ENCODE results near the gene AOX1.

The AOX1 gene

GRCh38 chr2:200599206-200599605, 13.4 kb downstream of the AOX1 start:
- no peaks in the 10 kb centered on the region for H3K27me3 ChIP-seq (ENCODE audit: insufficient read depth, low read length, poor library complexity, severe bottlenecking)
- no peak overlapping the region for H3K9ac ChIP-seq (ENCODE audit: low read depth, low read length, poor library complexity, severe bottlenecking)
- no peaks in the 10 kb centered on the region for H4K20me1 ChIP-seq (ENCODE audit: insufficient read depth, low read length, poor library complexity, severe bottlenecking)
- no peaks in the 10 kb centered on the region for H3K9me2 ChIP-seq (replicated peaks; ENCODE audit: low read depth, low read length)
- no peaks in the 10 kb centered on the region for H3K79me2 ChIP-seq (ENCODE audit: insufficient read depth, low read length)
- no peaks in the 10 kb centered on the region for H3K4me1 ChIP-seq (ENCODE audit: insufficient read depth, low read length, poor library complexity, severe bottlenecking)
- H3K4me3 ChIP-seq (ENCODE audit: low read length, poor library complexity, severe bottlenecking): no peak overlapping the region
- no peak overlapping the region for H3K4me2 ChIP-seq (ENCODE audit: low read depth, low read length, poor library complexity, severe bottlenecking)
- H3K36me3 ChIP-seq (ENCODE audit: insufficient read depth, low read length): no peaks in the 10 kb centered on the region
- no peak overlapping the region for H2AFZ ChIP-seq (ENCODE audit: low read length)
- no peak for TF ChIP-seq EZH2phosphoT487 (IDR thresholded peaks at IDR 0.05; ENCODE audit: borderline replicate concordance)
- TF ChIP-seq, protein P1, sequence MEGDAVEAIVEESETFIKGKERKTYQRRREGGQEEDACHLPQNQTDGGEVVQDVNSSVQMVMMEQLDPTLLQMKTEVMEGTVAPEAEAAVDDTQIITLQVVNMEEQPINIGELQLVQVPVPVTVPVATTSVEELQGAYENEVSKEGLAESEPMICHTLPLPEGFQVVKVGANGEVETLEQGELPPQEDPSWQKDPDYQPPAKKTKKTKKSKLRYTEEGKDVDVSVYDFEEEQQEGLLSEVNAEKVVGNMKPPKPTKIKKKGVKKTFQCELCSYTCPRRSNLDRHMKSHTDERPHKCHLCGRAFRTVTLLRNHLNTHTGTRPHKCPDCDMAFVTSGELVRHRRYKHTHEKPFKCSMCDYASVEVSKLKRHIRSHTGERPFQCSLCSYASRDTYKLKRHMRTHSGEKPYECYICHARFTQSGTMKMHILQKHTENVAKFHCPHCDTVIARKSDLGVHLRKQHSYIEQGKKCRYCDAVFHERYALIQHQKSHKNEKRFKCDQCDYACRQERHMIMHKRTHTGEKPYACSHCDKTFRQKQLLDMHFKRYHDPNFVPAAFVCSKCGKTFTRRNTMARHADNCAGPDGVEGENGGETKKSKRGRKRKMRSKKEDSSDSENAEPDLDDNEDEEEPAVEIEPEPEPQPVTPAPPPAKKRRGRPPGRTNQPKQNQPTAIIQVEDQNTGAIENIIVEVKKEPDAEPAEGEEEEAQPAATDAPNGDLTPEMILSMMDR (conservative IDR thresholded peaks at IDR 0.05; ENCODE audit: low read length): no peak
- no peaks in the 10 kb centered on the region for H3K9me3 ChIP-seq (ENCODE audit: insufficient read depth, low read depth, low read length)
- no peaks in the 10 kb centered on the region for H3F3A ChIP-seq (ENCODE audit: low read depth)

DNA sequence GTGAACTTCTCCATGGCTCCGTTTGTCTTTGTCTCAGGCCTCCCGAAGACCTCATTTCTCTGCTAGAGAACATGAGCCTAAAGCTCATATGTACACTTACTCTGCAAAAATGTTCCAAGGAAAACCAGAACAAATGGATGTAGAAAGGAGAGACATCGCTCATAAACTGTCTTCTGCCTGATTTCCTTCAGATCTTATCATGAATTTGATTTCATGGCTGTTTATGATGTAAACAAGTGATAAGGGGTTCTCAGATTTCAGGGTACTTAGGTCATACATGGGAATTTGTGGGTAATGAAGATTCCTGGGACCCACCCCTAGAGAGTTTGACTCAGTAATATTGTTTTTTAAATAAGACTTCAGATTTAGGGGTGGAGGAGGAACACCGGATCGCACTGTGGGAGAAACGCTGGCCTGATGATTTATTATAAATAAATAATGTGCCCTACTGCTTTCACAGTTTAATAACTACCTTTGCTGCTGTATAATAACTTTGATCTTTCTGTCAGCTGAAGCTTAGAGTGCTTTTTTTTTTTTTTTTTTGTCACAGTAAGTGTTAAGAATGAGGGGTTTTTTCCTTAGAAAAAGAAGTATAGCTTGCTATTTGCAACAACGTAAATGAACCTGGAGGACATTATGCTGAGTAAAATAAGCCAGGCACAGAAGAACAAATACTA, 14.9 kb downstream of the AOX1 start:
- no peak overlapping the region for H3K4me3 ChIP-seq (ENCODE audit: low read length, poor library complexity, severe bottlenecking)
- no peak for TF ChIP-seq EZH2phosphoT487 (IDR thresholded peaks at IDR 0.05; ENCODE audit: borderline replicate concordance)
- TF ChIP-seq, protein P1 (conservative IDR thresholded peaks at IDR 0.05; ENCODE audit: low read length): no peak
- no peaks in the 10 kb centered on the region for H3K4me1 ChIP-seq (ENCODE audit: insufficient read depth, low read length, poor library complexity, severe bottlenecking)
- H3K4me2 ChIP-seq (ENCODE audit: low read depth, low read length, poor library complexity, severe bottlenecking): no peak overlapping the region
- H3K36me3 ChIP-seq (ENCODE audit: insufficient read depth, low read length): no peaks in the 10 kb centered on the region
- H3K9me2 ChIP-seq (replicated peaks; ENCODE audit: low read depth, low read length): no peaks in the 10 kb centered on the region
- H3K9me3 ChIP-seq (ENCODE audit: insufficient read depth, low read depth, low read length): no peaks in the 10 kb centered on the region
- no peaks in the 10 kb centered on the region for H4K20me1 ChIP-seq (ENCODE audit: insufficient read depth, low read length, poor library complexity, severe bottlenecking)
- no peaks in the 10 kb centered on the region for H3K27me3 ChIP-seq (ENCODE audit: insufficient read depth, low read length, poor library complexity, severe bottlenecking)
- H3K79me2 ChIP-seq (ENCODE audit: insufficient read depth, low read length): no peaks in the 10 kb centered on the region
- no peak overlapping the region for H3K9ac ChIP-seq (ENCODE audit: low read depth, low read length, poor library complexity, severe bottlenecking)
- no peak overlapping the region for H2AFZ ChIP-seq (ENCODE audit: low read length)
- no peaks in the 10 kb centered on the region for H3F3A ChIP-seq (ENCODE audit: low read depth)

GRCh38 chr2:200602584-200602983, 16.8 kb downstream of the AOX1 start:
- H3K4me1 ChIP-seq (ENCODE audit: insufficient read depth, low read length, poor library complexity, severe bottlenecking): no peaks in the 10 kb centered on the region
- H4K20me1 ChIP-seq (ENCODE audit: insufficient read depth, low read length, poor library complexity, severe bottlenecking): no peaks in the 10 kb centered on the region
- no peak overlapping the region for H2AFZ ChIP-seq (ENCODE audit: low read length)
- no peak overlapping the region for H3K9ac ChIP-seq (ENCODE audit: low read depth, low read length, poor library complexity, severe bottlenecking)
- no peak overlapping the region for H3K4me2 ChIP-seq (ENCODE audit: low read depth, low read length, poor library complexity, severe bottlenecking)
- H3K79me2 ChIP-seq (ENCODE audit: insufficient read depth, low read length): no peaks in the 10 kb centered on the region
- no peaks in the 10 kb centered on the region for H3F3A ChIP-seq (ENCODE audit: low read depth)
- no peaks in the 10 kb centered on the region for H3K9me3 ChIP-seq (ENCODE audit: insufficient read depth, low read depth, low read length)
- no peak for TF ChIP-seq EZH2phosphoT487 (IDR thresholded peaks at IDR 0.05; ENCODE audit: borderline replicate concordance)
- TF ChIP-seq, protein P1 (conservative IDR thresholded peaks at IDR 0.05; ENCODE audit: low read length): no peak
- H3K36me3 ChIP-seq (ENCODE audit: insufficient read depth, low read length): no peaks in the 10 kb centered on the region
- no peaks in the 10 kb centered on the region for H3K27me3 ChIP-seq (ENCODE audit: insufficient read depth, low read length, poor library complexity, severe bottlenecking)
- no peaks in the 10 kb centered on the region for H3K9me2 ChIP-seq (replicated peaks; ENCODE audit: low read depth, low read length)
- no peak overlapping the region for H3K4me3 ChIP-seq (ENCODE audit: low read length, poor library complexity, severe bottlenecking)

Data from Loucy (cell line).